Measurements from ENCODE around the gene MYOZ2.

Gene MYOZ2

GRCh38 chr4:119110121-119110520, 25.5 kb upstream of the MYOZ2 start:
- no peak for TF ChIP-seq CTCF (IDR thresholded peaks at IDR 0.05; ENCODE audit: extremely low read depth, insufficient read depth, missing control alignments)

GRCh38 chr4:119111296-119111695, 24.3 kb upstream of the MYOZ2 start:
- in situ Hi-C loops (cut with MboI; ENCODE audit: low pct_unique_long_range_greater_than_20kb, low sequenced_read_pairs, unreplicated experiment) = no loop called here
- no peak for TF ChIP-seq CTCF (IDR thresholded peaks at IDR 0.05; ENCODE audit: extremely low read depth, insufficient read depth, missing control alignments)
- DNase-seq (ENCODE audit: low spot score) = no peak

More at GRCh38 chr4:119110121-119110520, 25.5 kb upstream of the MYOZ2 start:
- no peak for DNase-seq (ENCODE audit: low spot score)
- in situ Hi-C loops (cut with MboI; ENCODE audit: low pct_unique_long_range_greater_than_20kb, low sequenced_read_pairs, unreplicated experiment) = no loop called here

GRCh38 chr4:119113033-119113655, 22.5 kb upstream of the MYOZ2 start:
- no peak for TF ChIP-seq CTCF (IDR thresholded peaks at IDR 0.05; ENCODE audit: extremely low read depth, insufficient read depth, missing control alignments)
- in situ Hi-C loops (cut with MboI; ENCODE audit: low pct_unique_long_range_greater_than_20kb, low sequenced_read_pairs, unreplicated experiment) = no loop called here
- no peak for DNase-seq (ENCODE audit: low spot score)

- in situ Hi-C loops (cut with MboI; ENCODE audit: low pct_unique_long_range_greater_than_20kb, low sequenced_read_pairs, unreplicated experiment) = no loop called here
- no peak for TF ChIP-seq CTCF (IDR thresholded peaks at IDR 0.05; ENCODE audit: extremely low read depth, insufficient read depth, missing control alignments)
- DNase-seq (ENCODE audit: low spot score) = no peak
These were observed 19.6 kb upstream of the MYOZ2 start for GRCh38 chr4:119116021-119116420.

- in situ Hi-C loops (cut with MboI; ENCODE audit: low pct_unique_long_range_greater_than_20kb, low sequenced_read_pairs, unreplicated experiment) = no loop called here
- TF ChIP-seq CTCF (IDR thresholded peaks at IDR 0.05; ENCODE audit: extremely low read depth, insufficient read depth, missing control alignments) = no peak
- no peak for DNase-seq (ENCODE audit: low spot score)
These were observed 18.4 kb upstream of the MYOZ2 start for GRCh38 chr4:119116925-119117900.

GRCh38 chr4:119118397-119118796, 17.2 kb upstream of the MYOZ2 start:
- in situ Hi-C loops (cut with MboI; ENCODE audit: low pct_unique_long_range_greater_than_20kb, low sequenced_read_pairs, unreplicated experiment) = no loop called here
- DNase-seq (ENCODE audit: low spot score) = no peak
- no peak for TF ChIP-seq CTCF (IDR thresholded peaks at IDR 0.05; ENCODE audit: extremely low read depth, insufficient read depth, missing control alignments)
